CD4-positive, CD25-positive, alpha-beta regulatory T cell (primary cell): ENCODE results near the gene TMEM154. TPM values are rescaled to one million over a fixed set of nuclear protein-coding genes. Genes with fewer than 3 reads are reported as not detected.

Source experiments
- ATAC-seq, 2 donors: fragments of 150-1000 bp; cut with Tn5 transposase; one replicate each; pipeline ENCODE4 v1.10.0; 2021; ENCODE audit warnings: low read depth in 2 of 2, moderate number of reproducible peaks in 2 of 2, moderate library complexity in 1 of 2
- DNase-seq, 3 donors: peaks; one replicate each; pipeline versions ENCODE4 v3.0.0 to v3.0.0-alpha.2; 2012 to 2022; ENCODE audit warnings: mixed read lengths in 1 of 3
- H3K27ac ChIP-seq: one replicate; pipeline ENCODE4 v1.7.0; 2013; ENCODE audit warnings: mild to moderate bottlenecking, low read length; ENCODE audit not compliant: insufficient read depth, poor library complexity, severe bottlenecking
- H3K27me3 ChIP-seq: one replicate; pipeline ENCODE4 v1.7.0; 2013; ENCODE audit warnings: low read length; ENCODE audit not compliant: control insufficient read depth, insufficient read depth
- H3K36me3 ChIP-seq: one replicate; pipeline ENCODE4 v1.7.0; 2013; ENCODE audit warnings: mild to moderate bottlenecking, low read length, moderate library complexity; ENCODE audit not compliant: control insufficient read depth, insufficient read depth
- H3K4me1 ChIP-seq: 2 replicates; pipeline ENCODE4 v1.7.0; 2013; ENCODE audit warnings: mild to moderate bottlenecking, low read length; ENCODE audit not compliant: insufficient read depth, control insufficient read depth, poor library complexity, severe bottlenecking
- H3K4me3 ChIP-seq: one replicate; pipeline ENCODE4 v1.7.0; 2013; ENCODE audit warnings: low read depth, mild to moderate bottlenecking, low read length, moderate library complexity
- H3K9me3 ChIP-seq, 2 experiments: 1 replicate in 1 of 2; 2 replicates in 1 of 2; pipeline ENCODE4 v1.7.0; 2013; ENCODE audit warnings: low read length in 2 of 2, mild to moderate bottlenecking in 1 of 2, moderate library complexity in 1 of 2; ENCODE audit not compliant: control insufficient read depth in 2 of 2
- H3K27ac Mint-ChIP-seq, 3 donors: one replicate each; pipeline ENCODE4 v1.8.0; 2020 to 2022; ENCODE audit warnings: mild to moderate bottlenecking in 3 of 3, mixed read lengths in 3 of 3, moderate library complexity in 2 of 3
- H3K27me3 Mint-ChIP-seq: one replicate; pipeline ENCODE4 v1.8.0; 2022; ENCODE audit warnings: mild to moderate bottlenecking, mixed read lengths
- H3K36me3 Mint-ChIP-seq: one replicate; pipeline ENCODE4 v1.8.0; 2020; ENCODE audit warnings: mixed read lengths
- H3K4me1 Mint-ChIP-seq, 4 donors: one replicate each; pipeline ENCODE4 v1.8.0; 2020 to 2022; ENCODE audit warnings: mixed read lengths in 4 of 4, mild to moderate bottlenecking in 1 of 4
- H3K4me3 Mint-ChIP-seq, 4 donors: one replicate each; pipeline ENCODE4 v1.8.0; 2020 to 2022; ENCODE audit warnings: mild to moderate bottlenecking in 4 of 4, mixed read lengths in 4 of 4, moderate library complexity in 3 of 4
- H3K9me3 Mint-ChIP-seq, 7 donors: one replicate each; pipeline ENCODE4 v1.8.0; 2020 to 2022; ENCODE audit warnings: mixed read lengths in 7 of 7, mild to moderate bottlenecking in 3 of 7, moderate library complexity in 2 of 7
- polyA plus RNA-seq, 4 donors: library from polyadenylated mRNA; unstranded; fragments of 300-500 nt; fragmentation: Illumina TruSeq; gene quantifications; one replicate each; pipeline ENCODE4 v1.2.3, GENCODE V29; 2021
- total RNA-seq: library from RNA; stranded (reverse); gene quantifications from one replicate; pipeline ENCODE4 v1.2.3, GENCODE V29; 2022

Gene TMEM154
- total and polyA plus RNA-seq, 5 donors from 2014 or later = 36.3 to 62.4 (median 55.2) TPM

DNA sequence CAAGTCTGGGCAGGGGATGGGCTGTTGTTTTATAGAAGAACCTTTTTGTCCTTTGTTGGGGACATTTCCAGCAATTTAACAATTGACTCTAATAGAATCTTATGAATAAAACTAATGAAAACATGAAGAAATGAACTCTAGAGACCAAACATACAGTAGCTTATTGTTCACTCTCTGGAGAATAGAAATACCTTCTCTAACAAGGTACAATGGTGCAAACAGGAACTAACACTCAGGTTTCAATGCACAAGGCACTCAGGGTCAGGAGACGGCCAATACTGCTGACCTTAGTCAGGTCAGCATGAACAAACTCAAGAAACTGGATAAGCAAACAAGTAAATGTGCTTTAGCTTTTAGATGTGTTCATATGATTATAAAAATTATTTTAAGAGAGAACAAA lies 104.3 kb downstream of the TMEM154 start:
- Histone ChIP-seq H3K4me3 (no peak overlapping the region), H3K27me3 (no peaks in the 10 kb centered on the region), H3K27ac (no peak overlapping the region), H3K36me3 (no peaks in the 10 kb centered on the region), H3K9me3 (no peaks in the 10 kb centered on the region), H3K4me1 (no peaks in the 10 kb centered on the region)
- H3K36me3 Mint-ChIP-seq = no peaks in the 10 kb centered on the region
- peaks cover 0 to 1% (median 0%) of the 10 kb centered on the region in 7 donors for H3K9me3 Mint-ChIP-seq
- no peak for DNase-seq
- no peak overlapping the region for H3K27ac Mint-ChIP-seq
- peaks cover 0 to 8% (median 4%) of the 10 kb centered on the region in 4 donors for H3K4me1 Mint-ChIP-seq
- ATAC-seq = no peak
- peaks cover 23% of the 10 kb centered on the region for H3K27me3 Mint-ChIP-seq
- no peak overlapping the region for H3K4me3 Mint-ChIP-seq

DNA sequence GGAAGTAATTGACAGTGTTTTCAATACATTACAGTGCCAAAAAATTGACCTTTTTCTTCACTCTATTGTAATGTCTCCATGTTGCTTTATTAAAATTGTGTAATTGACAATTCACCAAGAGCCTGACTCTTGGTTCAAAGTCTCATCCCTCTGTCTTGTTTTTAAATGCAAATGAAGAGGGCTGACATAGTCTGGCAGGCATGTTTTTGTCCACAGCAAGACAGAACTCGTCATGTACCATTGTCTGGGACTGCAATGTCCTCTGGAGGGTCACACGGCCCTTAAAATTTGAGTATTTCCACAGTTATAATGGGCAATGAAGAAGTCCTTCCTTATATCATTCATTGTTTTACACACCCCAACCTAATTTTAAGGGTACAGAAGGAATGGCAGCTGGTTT lies 105.9 kb downstream of the TMEM154 start:
- Mint-ChIP-seq H3K36me3 (no peaks in the 10 kb centered on the region), H3K27me3 (peaks cover 23% of the 10 kb centered on the region), H3K4me1 (peaks cover 0 to 8% (median 4%) of the 10 kb centered on the region in 4 donors), H3K9me3 (peaks cover 0 to 1% (median 0%) of the 10 kb centered on the region in 7 donors), H3K27ac (no peak overlapping the region), H3K4me3 (no peak overlapping the region)
- H3K4me3 ChIP-seq = no peak overlapping the region
- no peak for DNase-seq
- no peaks in the 10 kb centered on the region for H3K9me3 ChIP-seq
- no peak for ATAC-seq
- no peak overlapping the region for H3K27ac ChIP-seq
- no peaks in the 10 kb centered on the region for H3K4me1 ChIP-seq
- H3K36me3 ChIP-seq = no peaks in the 10 kb centered on the region
- no peaks in the 10 kb centered on the region for H3K27me3 ChIP-seq

DNA sequence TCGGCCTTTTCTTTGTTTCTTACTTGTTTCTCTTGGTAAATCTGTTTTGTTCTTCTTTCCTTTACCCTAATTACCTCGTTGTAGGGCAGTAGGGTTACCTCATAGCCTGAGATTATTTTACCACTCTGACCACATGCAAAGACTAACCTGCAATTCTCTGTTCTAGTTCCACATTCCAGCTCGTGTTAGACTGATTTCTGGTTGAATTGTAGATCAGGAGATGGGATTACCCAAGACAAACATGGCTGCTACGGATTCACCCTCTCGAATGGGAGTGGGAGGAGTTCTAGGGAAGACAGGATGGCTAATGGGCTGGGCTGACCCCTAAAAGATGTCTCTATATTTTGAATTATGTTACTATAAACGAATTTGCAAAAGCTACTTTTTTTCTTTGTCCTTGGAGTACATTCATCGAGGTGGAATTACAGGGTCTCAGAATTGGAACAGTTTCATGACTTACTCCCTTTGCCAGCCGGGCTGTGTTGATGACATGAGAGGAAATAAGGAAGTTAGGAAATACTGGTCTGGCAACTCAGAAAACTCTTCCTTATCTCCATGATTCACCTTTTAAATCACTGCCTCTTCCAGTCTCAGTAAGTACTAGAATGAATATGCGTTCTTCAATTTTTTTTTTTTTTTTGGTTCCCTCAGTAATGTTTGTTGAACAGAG lies 107.2 kb downstream of the TMEM154 start:
- H3K9me3 ChIP-seq = no peaks in the 10 kb centered on the region
- no peak overlapping the region for H3K4me3 ChIP-seq
- DNase-seq (no peak), ATAC-seq (no peak)
- no peaks in the 10 kb centered on the region for H3K36me3 ChIP-seq
- H3K4me1 ChIP-seq = no peaks in the 10 kb centered on the region
- H3K9me3 Mint-ChIP-seq = peaks cover 0 to 1% (median 0%) of the 10 kb centered on the region in 7 donors
- no peak overlapping the region for H3K27ac ChIP-seq
- H3K27ac Mint-ChIP-seq = no peak overlapping the region
- H3K27me3 Mint-ChIP-seq = peaks cover 15% of the 10 kb centered on the region
- H3K4me1 Mint-ChIP-seq = peaks cover 0 to 4% (median 0%) of the 10 kb centered on the region in 4 donors
- no peak overlapping the region for H3K4me3 Mint-ChIP-seq
- H3K36me3 Mint-ChIP-seq = no peaks in the 10 kb centered on the region
- no peaks in the 10 kb centered on the region for H3K27me3 ChIP-seq

DNA sequence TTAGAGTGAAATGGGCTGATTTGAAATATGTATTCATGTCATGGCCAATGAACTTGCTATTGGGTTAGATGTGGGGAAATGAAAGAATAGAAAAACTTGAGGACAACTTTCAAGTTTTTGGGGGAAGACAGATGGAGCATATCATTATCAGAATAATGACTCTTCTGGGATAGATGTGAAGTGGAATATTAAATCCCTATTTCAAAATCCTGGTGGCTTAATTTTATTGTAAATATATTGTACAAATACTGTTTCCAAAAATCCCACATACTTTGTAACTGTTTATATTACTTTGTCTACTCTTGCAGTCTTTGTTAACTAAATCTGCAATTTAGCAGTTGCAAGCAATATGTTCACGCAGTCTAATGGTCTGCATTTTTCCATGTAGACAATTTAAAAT lies 108.0 kb downstream of the TMEM154 start:
- no peak overlapping the region for H3K27ac ChIP-seq
- ATAC-seq = no peak
- Mint-ChIP-seq H3K27me3 (peaks cover 15% of the 10 kb centered on the region), H3K27ac (no peak overlapping the region), H3K4me1 (peaks cover 0 to 4% (median 0%) of the 10 kb centered on the region in 4 donors), H3K4me3 (no peak overlapping the region), H3K36me3 (no peaks in the 10 kb centered on the region), H3K9me3 (peaks cover 0 to 1% (median 0%) of the 10 kb centered on the region in 7 donors)
- no peaks in the 10 kb centered on the region for H3K4me1 ChIP-seq
- no peak for DNase-seq
- H3K9me3 ChIP-seq = no peaks in the 10 kb centered on the region
- no peaks in the 10 kb centered on the region for H3K27me3 ChIP-seq
- H3K36me3 ChIP-seq = no peaks in the 10 kb centered on the region
- no peak overlapping the region for H3K4me3 ChIP-seq

DNA sequence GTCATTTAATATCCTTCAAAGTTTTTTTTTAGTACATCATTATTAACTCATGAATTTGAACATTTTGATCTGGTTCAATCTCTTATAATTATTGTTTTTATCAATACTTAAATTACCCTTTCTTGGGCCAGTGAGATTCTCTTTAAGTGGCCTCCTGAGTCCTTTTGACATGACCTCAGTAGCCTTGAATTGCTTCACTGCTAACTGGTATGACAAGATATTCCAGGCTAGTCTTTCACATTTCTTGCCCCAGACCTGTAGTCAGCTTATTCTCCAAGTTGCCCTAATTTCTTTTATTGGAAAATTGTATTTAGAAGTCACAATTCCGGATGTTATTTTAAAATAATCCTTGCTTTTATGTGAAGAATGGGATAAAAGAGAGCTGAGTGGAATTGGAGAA lies 108.5 kb downstream of the TMEM154 start:
- Histone ChIP-seq H3K4me3 (no peak overlapping the region), H3K27ac (no peak overlapping the region), H3K36me3 (no peaks in the 10 kb centered on the region), H3K9me3 (no peaks in the 10 kb centered on the region), H3K27me3 (no peaks in the 10 kb centered on the region), H3K4me1 (no peaks in the 10 kb centered on the region)
- Mint-ChIP-seq H3K4me3 (no peak overlapping the region), H3K36me3 (no peaks in the 10 kb centered on the region), H3K27me3 (peaks cover 15% of the 10 kb centered on the region), H3K27ac (no peak overlapping the region), H3K4me1 (peaks cover 0 to 4% (median 0%) of the 10 kb centered on the region in 4 donors), H3K9me3 (peaks cover 0 to 1% (median 0%) of the 10 kb centered on the region in 7 donors)
- ATAC-seq (no peak), DNase-seq (no peak)

Other genes starting within 250 kb of the TMEM154 start
- 146 TPM for gene FBXW7, start 143.9 kb downstream of the TMEM154 start, total RNA-seq
- gene FBXW7, start 143.9 kb downstream of the TMEM154 start, polyA plus RNA-seq = 10 to 100 TPM; 43.8 to 50.7 (median 47.4) TPM
- gene TIGD4, start 99.7 kb upstream of the TMEM154 start, total RNA-seq = 0.25 TPM
- under 1 TPM in 1 of 4 donors, not detected in 3; 0.18 TPM for gene TIGD4, start 99.7 kb upstream of the TMEM154 start, polyA plus RNA-seq
- 7.5 TPM for gene ARFIP1, start 100.0 kb upstream of the TMEM154 start, total RNA-seq
- 10 to 100 TPM; 17.2 to 24.2 (median 20.2) TPM for gene ARFIP1, start 100.0 kb upstream of the TMEM154 start, polyA plus RNA-seq